HG03060 (cell line): ENCODE data around the gene NT5M.
"Not testable (repeated sequence)": the region's sequence is repeated elsewhere in the genome, so short reads cannot be mapped to it uniquely, and the experiment has no call there.

Source experiments
- ATAC-seq: cut with Tn5 transposase; IDR thresholded peaks from one replicate; pipeline ENCODE4 v1.9.1; 2021; ENCODE audit warnings: low read depth, moderate number of reproducible peaks; ENCODE audit not compliant: unreplicated experiment

NT5M gene

DNA sequence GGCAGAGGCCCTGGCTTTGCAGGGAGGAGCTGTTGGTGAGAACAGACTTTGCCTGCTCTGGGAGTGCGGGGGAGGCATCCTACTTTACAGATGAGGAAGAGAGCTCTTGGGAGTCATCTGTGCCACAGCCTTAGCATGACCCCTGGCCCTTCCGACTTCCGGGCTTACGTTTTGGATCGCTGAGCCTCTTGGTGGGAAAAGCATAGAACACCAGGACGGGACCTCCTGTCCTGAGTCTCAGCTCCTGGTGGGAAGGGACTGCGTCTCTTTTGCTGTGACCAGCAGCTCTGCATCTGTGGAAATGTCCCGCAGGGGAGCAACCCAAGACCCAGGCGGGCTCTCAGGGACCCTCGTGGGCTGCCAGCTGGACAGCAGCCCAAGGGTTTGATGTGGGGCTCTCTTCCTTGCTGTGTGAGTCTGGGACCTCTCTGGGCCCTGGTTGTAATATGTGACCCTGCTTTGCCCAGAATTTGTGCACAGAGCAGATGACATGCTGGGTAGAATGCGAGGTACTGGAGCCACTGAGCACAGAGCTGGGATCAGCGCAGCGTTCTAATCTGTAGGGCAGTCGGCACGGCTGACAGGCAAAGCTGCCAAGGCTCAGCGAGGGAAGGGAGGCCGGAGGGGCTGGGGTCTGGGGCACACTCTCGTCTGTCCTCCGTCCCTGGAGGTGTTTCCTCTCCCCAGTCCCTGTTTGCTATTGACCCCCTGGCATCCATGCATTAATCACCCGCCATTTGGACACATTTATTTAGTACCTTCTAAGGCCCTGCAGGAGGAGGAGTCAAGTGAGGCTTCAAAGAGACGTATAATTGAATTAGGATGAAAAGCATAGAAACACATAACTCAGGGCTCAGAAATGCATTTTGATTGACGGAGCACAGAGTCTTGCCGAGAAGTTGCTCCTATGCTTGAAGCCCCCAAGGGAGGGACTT is 64.0 kb downstream of the NT5M start:
- no peak for ATAC-seq

DNA sequence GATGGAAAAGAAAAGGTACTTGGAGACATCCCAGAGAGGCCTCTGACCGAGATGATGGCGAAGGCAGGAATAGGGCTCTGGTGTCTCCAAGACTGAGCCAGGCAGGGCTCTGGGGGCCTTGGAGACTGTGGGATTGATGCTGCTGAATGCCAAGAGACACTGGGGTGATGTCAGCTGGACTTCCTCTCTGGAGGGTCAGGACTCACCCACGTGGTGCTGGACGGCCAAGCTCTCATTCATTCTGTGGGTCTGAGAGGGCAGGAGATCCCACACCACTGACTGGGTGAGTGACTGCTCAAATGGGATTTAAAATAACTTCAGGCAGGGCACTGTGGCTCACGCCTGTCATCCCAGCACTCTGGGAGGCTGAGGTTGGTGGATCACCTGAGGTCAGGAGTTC is 64.8 kb downstream of the NT5M start:
- no peak for ATAC-seq

DNA sequence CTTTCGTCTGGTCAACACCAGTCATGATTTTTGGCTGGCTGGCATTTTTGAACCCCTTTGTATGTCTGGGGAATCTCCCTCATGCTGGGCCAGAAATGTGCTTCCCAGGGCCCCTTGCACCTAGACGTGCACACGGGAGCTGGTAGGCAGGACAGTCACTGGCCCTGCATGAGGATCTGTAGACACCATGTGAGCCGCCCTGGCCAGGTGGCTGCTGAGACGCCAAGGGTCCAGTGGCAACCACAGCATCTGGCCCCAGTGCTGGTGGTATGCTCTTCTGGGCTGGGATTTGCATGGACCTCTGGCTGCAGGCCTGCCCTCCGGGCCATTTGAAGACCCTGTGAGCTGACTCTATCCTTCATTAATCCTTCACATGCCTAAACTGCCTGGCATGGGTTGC is 67.5 kb downstream of the NT5M start:
- no peak for ATAC-seq

GRCh38 chr17:17372856-17373520 is 69.8 kb downstream of the NT5M start:
- no peak for ATAC-seq

- ATAC-seq = no peak
Observed at GRCh38 chr17:17375841-17376240, 72.7 kb downstream of the NT5M start.

- no peak for ATAC-seq
Observed at GRCh38 chr17:17376362-17376761, 73.2 kb downstream of the NT5M start.

DNA sequence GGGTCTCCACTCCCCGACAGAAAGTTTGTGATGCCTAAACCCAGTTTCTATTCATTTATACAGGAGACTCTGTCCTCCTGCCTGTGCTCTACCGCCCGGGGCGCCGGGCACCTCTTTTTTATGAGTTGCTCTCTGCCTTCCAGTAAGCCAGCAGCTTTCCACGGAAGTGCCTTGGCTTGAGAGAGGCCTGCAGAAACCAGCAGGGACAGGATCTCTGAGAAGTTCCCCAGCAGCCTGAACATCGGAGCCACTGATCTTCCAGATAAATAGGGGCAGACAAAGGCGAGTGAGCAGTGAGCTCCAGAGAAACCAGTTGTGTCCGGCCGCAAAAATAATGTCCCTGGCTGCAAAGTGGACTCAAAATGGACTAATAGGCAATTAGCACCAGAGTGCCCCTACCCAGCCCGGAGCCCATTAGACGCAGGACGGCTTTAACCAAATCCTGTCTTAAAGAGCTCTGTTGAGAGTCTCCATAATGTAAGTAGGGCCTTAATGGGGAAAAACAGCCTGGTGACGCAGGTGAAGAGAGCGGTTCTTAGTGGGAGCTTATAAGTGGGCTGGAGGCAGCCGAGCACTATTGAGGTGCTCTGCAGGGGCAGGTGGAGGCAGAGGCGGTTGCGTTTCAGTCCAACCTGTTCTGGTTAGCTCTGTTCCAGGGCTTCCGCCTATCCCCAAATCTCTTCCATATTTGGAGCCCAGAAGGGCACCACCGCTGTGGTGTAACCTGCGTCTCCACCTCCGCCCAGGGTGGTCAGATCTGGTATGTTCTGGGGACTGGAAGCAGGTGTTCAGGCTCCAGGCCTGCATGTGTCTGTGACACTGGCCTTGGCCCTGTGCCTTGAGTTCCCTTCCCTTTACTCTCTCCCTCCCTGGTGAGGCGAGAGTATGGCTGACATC is 74.1 kb downstream of the NT5M start:
- ATAC-seq = no peak

GRCh38 chr17:17379197-17379991 is 76.2 kb downstream of the NT5M start:
- no peak for ATAC-seq

GRCh38 chr17:17380145-17380925 is 77.2 kb downstream of the NT5M start:
- no peak for ATAC-seq

GRCh38 chr17:17381446-17382064 is 78.4 kb downstream of the NT5M start:
- no peak for ATAC-seq

DNA sequence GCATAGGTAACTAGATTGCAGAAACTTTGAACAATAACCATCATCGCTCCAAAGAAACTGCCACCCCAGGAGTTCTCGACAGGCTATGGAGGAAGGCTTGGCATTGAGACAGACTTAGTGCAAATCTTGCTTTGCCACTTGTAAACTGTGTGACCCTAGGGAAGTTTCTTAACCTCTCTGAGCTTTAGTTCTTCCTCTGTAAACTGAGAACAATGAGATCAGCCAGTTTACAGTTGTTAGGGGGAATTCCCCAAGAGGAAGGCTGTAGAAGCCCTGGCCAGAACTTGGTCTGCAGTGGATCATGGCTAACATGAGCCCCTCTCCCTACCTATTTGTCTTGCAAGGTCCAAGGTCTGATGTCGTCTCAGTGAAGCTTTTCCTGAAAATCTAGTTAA is 78.9 kb downstream of the NT5M start:
- no peak for ATAC-seq

DNA sequence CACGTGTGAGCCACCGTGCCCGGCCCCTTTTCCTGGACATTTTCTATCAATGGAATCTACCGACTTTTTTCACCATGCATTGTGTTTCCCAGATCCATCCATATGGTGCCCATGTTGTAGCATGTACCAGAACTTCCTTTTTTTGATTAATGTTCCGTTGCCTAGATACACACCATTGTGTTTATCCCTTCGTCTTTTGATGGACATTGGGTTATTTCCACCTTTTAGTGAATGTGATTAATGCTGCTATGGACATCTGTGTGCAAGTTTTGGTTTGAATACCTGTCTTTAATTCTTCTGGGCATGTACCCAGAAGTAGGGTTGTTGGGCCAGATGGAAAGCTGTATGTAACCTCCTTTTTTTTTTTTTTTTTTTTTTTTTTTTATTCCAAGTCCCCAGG is 79.8 kb downstream of the NT5M start:
- no peak for ATAC-seq

- not testable (repeated sequence) for ATAC-seq
Observed at GRCh38 chr17:17383431-17384290, 80.5 kb downstream of the NT5M start.

DNA sequence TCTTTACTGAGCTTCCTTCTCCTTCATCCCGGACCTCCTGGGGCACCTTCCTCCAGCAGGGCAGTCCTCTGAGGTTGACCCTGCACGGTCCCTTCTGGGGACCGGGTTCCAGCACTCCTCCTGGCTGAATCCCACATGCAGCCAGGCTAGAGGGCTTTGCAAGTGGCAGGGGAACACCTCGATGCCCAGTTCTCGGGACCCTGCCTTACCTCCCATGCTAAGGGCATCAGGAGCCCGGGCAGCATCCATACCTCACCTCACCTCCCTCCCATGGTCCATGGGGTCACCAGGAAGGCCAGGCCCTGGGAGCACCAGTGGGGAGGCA is 81.1 kb downstream of the NT5M start:
- no peak for ATAC-seq

DNA sequence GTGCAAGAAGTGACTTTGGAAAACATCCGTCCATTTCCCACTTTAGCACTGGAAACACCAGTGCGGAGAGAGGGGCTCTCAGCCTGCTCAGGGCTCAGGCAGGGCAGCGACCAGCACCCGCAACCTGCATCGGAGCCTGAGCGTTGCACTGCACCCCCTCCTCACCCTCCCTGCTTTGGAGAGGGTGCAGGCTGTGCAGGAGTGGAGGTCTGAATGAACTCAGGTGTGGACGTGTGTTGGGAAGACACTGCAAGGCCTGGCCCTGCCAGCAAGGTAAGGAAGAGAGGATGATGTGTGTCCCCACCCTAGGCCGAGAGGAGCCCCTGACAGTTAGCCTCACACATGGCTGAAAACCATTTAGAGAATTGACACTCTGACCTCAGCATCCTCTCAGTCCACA is 81.8 kb downstream of the NT5M start:
- no peak for ATAC-seq

DNA sequence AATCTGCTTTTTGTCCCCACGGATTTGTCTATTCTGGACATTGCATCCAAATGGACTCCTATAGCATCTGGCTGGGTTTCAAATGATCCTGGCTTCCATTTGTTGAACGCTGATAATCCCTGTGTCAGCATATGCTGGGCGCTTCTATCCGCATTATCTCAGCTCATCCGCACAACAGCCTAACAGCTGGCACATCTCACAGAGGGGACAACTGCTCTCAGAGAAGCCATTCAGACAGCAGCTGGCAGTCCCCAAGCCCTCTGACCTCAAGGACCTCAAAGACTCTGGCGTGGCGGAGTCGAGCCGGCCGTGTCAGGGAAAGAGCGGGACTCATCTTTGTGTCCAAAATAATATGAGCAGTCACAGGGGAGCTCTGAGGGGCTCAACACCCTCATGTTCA is 82.3 kb downstream of the NT5M start:
- no peak for ATAC-seq

DNA sequence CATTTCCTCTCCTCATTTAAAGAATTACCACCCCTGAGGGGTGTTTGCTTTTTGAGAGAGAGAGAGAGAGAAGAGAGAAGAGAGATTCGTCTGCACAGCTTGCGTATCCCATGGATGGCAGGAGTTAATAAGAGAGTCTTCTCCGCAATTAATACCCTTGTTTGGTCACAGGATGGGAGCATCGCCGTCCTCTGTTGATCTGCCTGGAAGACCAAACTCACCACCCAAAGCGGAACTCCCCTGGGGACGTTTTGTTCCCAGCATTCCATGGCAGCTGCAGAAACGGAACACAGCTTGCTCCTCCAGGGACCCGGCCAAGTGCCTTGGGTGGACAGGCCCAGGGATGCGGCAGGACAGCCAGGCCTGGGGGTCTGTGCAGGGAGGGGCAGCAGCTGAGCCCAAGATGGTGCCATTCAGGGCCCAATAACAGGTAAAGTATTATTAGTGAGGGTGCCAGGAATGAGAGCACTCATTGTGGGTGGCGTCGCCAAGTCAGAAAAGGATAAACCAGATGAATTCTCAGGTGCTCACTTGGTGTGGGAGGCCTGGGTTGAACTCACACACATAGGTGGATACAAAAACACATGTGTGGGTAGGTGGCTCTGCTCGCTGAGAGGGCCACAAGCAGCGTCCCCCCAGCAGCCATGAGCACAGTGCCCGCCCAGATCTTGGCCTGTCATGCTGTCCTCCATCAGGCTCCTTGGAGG is 83.1 kb downstream of the NT5M start:
- ATAC-seq = no peak
